AG20443 (cell line): ENCODE data around the gene MX2.

ENCODE experiments used
- DNase-seq: peaks from one replicate; pipeline ENCODE4 v3.0.0; 2012; ENCODE audit warnings: low spot score, mixed read lengths

MX2 gene

GRCh38 chr21:41363370-41364270 is 1.8 kb downstream of the MX2 start:
- no peak for DNase-seq

GRCh38 chr21:41364308-41364707 is 2.5 kb downstream of the MX2 start:
- DNase-seq: no peak

- DNase-seq: no peak
Measured at GRCh38 chr21:41365377-41366107, 3.7 kb downstream of the MX2 start.

- peak; percentile 70 for DNase-seq
Measured at GRCh38 chr21:41366522-41367151, 4.8 kb downstream of the MX2 start.

GRCh38 chr21:41367301-41367944 is 5.6 kb downstream of the MX2 start:
- no peak for DNase-seq

GRCh38 chr21:41367945-41368734 is 6.3 kb downstream of the MX2 start:
- no peak for DNase-seq

GRCh38 chr21:41368735-41369104 is 6.9 kb downstream of the MX2 start:
- DNase-seq: no peak

GRCh38 chr21:41369105-41369919 is 7.5 kb downstream of the MX2 start:
- DNase-seq: no peak

GRCh38 chr21:41369920-41370839 is 8.4 kb downstream of the MX2 start:
- no peak for DNase-seq

- DNase-seq: peak; percentile 50
Measured at GRCh38 chr21:41370840-41371684, 9.2 kb downstream of the MX2 start.

GRCh38 chr21:41371685-41372030 is 9.8 kb downstream of the MX2 start:
- no peak for DNase-seq

GRCh38 chr21:41373253-41373652 is 11.4 kb downstream of the MX2 start:
- DNase-seq: no peak

GRCh38 chr21:41373763-41374162 is 11.9 kb downstream of the MX2 start:
- no peak for DNase-seq

GRCh38 chr21:41374177-41374712 is 12.4 kb downstream of the MX2 start:
- no peak for DNase-seq

GRCh38 chr21:41374867-41375533 is 13.2 kb downstream of the MX2 start:
- no peak for DNase-seq

GRCh38 chr21:41375875-41376274 is 14.0 kb downstream of the MX2 start:
- no peak for DNase-seq

GRCh38 chr21:41377715-41378114 is 15.9 kb downstream of the MX2 start:
- DNase-seq: no peak

GRCh38 chr21:41378849-41379248 is 17.0 kb downstream of the MX2 start:
- no peak for DNase-seq
